ENCODE measurements around the gene NCAPG2. TPM values are rescaled to one million over a fixed set of nuclear protein-coding genes. Genes with fewer than 3 reads are reported as not detected.

Gene NCAPG2
- polyA plus RNA-seq, 1 donor (not counting 4 experiments of a cell fraction or from before 2014, with no cell fraction given) = 16.5 TPM

DNA sequence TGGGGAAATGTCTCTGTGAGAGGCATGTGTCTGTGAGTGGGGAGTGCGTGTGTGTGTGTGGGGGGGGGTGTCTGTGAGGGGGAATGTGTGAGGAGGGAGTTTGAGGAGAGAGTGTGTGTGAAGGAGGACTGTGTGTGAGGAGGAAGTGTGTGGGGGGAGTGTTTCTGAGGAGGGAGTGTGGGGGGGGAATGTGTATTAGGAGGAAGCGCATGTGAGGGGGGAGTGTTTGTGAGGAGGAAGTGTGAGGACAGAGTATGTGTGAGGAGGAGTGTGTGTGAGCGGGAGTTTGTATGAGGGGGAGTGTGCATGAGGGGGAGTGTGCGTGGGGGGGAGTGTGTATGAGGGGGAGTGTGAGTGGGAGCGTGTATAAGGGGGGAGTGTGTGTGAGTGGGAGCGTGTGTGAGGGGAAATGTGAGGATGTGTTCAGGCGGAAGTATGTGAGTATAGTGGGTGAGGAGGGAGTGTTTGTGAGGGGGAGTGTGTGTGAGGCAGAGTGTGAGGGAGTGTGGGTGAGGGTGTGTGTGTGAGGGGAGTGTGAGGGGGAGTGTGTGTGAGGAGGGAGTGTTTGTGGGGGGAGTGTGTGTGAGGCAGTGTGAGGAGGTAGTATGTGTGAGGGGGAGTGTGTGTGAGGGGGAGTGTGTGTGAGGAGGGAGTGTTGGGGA, 95.2 kb downstream of the NCAPG2 start:
- no peaks in the 10 kb centered on the region for H3K36me3 ChIP-seq (ENCODE audit: control insufficient read depth in 2 of 2, extremely low read depth in 1 of 2, insufficient read depth in 2 of 2, low read length in 2 of 2)
- DNase-seq (ENCODE audit: low read depth, low spot score) (no peak), FAIRE-seq (no peak)
- no peak overlapping the region for H3K4me2 ChIP-seq (ENCODE audit: control insufficient read depth, extremely low read depth, insufficient read depth, low read depth, low read length)
- no peak overlapping the region for H3K9ac ChIP-seq (ENCODE audit: control insufficient read depth, extremely low read depth, insufficient read depth, low read length)
- H3K4me3 ChIP-seq (ENCODE audit: control insufficient read depth in 2 of 3, extremely low read depth in 1 of 3, insufficient read depth in 2 of 3, low read depth in 1 of 3, low read length in 3 of 3) = no peak overlapping the region
- no peak overlapping the region for H2AFZ ChIP-seq (ENCODE audit: control insufficient read depth, low read length)
- H3K9me3 ChIP-seq (ENCODE audit: control insufficient read depth, low read depth, low read length) = no peaks in the 10 kb centered on the region
- no peaks in the 10 kb centered on the region for H3K9me1 ChIP-seq (ENCODE audit: control insufficient read depth, extremely low read depth, insufficient read depth, low read length)
- no peaks in the 10 kb centered on the region for H3K79me2 ChIP-seq (ENCODE audit: control insufficient read depth, insufficient read depth, low read length)
- no peak overlapping the region for H3K27ac ChIP-seq (ENCODE audit: control insufficient read depth, insufficient read depth, low read length)
- H3K27me3 ChIP-seq (ENCODE audit: control insufficient read depth, extremely low read depth, insufficient read depth, low read length) = no peaks in the 10 kb centered on the region
- no peaks in the 10 kb centered on the region for H4K20me1 ChIP-seq (ENCODE audit: control insufficient read depth, extremely low read depth, insufficient read depth, low read length)
- TF ChIP-seq CTCF (optimal IDR thresholded peaks at IDR 0.05 in 1 of 3, IDR thresholded peaks at IDR 0.05 in 1 of 3, conservative IDR thresholded peaks at IDR 0.05 in 1 of 3; ENCODE audit: extremely low read depth in 1 of 3, insufficient read depth in 2 of 3, low read length in 3 of 3) (no peak), EZH2 (IDR thresholded peaks at IDR 0.05; ENCODE audit: low read length) (no peak)
- dilution Hi-C loops (cut with MboI; ENCODE audit: extremely low pct_ligation_motif_present, low sequenced_read_pairs) = no loop called here
- no peaks in the 10 kb centered on the region for H3K4me1 ChIP-seq (ENCODE audit: control insufficient read depth, extremely low read depth, insufficient read depth, low read length)

- Histone ChIP-seq H3K9ac (ENCODE audit: control insufficient read depth, extremely low read depth, insufficient read depth, low read length) (no peak overlapping the region), H3K9me1 (ENCODE audit: control insufficient read depth, extremely low read depth, insufficient read depth, low read length) (no peaks in the 10 kb centered on the region), H3K79me2 (ENCODE audit: control insufficient read depth, insufficient read depth, low read length) (no peaks in the 10 kb centered on the region), H2AFZ (ENCODE audit: control insufficient read depth, low read length) (no peak overlapping the region), H3K4me3 (ENCODE audit: control insufficient read depth in 2 of 3, extremely low read depth in 1 of 3, insufficient read depth in 2 of 3, low read depth in 1 of 3, low read length in 3 of 3) (no peak overlapping the region), H3K27me3 (ENCODE audit: control insufficient read depth, extremely low read depth, insufficient read depth, low read length) (no peaks in the 10 kb centered on the region), H3K27ac (ENCODE audit: control insufficient read depth, insufficient read depth, low read length) (no peak overlapping the region), H4K20me1 (ENCODE audit: control insufficient read depth, extremely low read depth, insufficient read depth, low read length) (no peaks in the 10 kb centered on the region), H3K9me3 (ENCODE audit: control insufficient read depth, low read depth, low read length) (no peaks in the 10 kb centered on the region), H3K4me1 (ENCODE audit: control insufficient read depth, extremely low read depth, insufficient read depth, low read length) (no peaks in the 10 kb centered on the region), H3K4me2 (ENCODE audit: control insufficient read depth, extremely low read depth, insufficient read depth, low read depth, low read length) (no peak overlapping the region), H3K36me3 (ENCODE audit: control insufficient read depth in 2 of 2, extremely low read depth in 1 of 2, insufficient read depth in 2 of 2, low read length in 2 of 2) (no peaks in the 10 kb centered on the region)
- TF ChIP-seq CTCF (optimal IDR thresholded peaks at IDR 0.05 in 1 of 3, IDR thresholded peaks at IDR 0.05 in 1 of 3, conservative IDR thresholded peaks at IDR 0.05 in 1 of 3; ENCODE audit: extremely low read depth in 1 of 3, insufficient read depth in 2 of 3, low read length in 3 of 3) (no peak), EZH2 (IDR thresholded peaks at IDR 0.05; ENCODE audit: low read length) (no peak)
- no peak for DNase-seq (ENCODE audit: low read depth, low spot score)
- dilution Hi-C loops (cut with MboI; ENCODE audit: extremely low pct_ligation_motif_present, low sequenced_read_pairs) = no loop called here
- FAIRE-seq = no peak
These were observed 97.0 kb downstream of the NCAPG2 start for GRCh38 chr7:158607563-158607962.

Measured in keratinocyte (primary cell).